A673 (cell line): ENCODE results near the gene WDR41. TPM values are rescaled to one million over a fixed set of nuclear protein-coding genes. Genes with fewer than 3 reads are reported as not detected.

ENCODE experiments used
- BruUV-seq: library from RNA; stranded (reverse); fragments of 400-500 nt; replicated peaks from 2 replicates; lab custom pipeline; 2021; lab: Mats Ljungman, UMichigan
- CTCF ChIA-PET: fragments of 300-600 bp; sonication (Branson Sonifier 250); formaldehyde crosslinking; loops from one replicate; lab custom pipeline; 2022; ENCODE audit warnings: antibody characterized with exemption; lab: Charles Lee
- POLR2A ChIA-PET: fragments of 300-600 bp; sonication (Branson Sonifier 250); formaldehyde crosslinking; loops from one replicate; lab custom pipeline; 2022; ENCODE audit warnings: antibody characterized with exemption; ENCODE audit not compliant: low non-redundant PET; lab: Charles Lee
- DNase-seq: peaks from one replicate; pipeline ENCODE4 v3.0.0-alpha.2; 2015; ENCODE audit warnings: low spot score
- H3K27ac ChIP-seq: fragments of 200-600 bp; sonication (generic); 2 replicates; pipeline ENCODE4 v1.5.1; 2016; ENCODE audit warnings: mixed run types, low read depth, mild to moderate bottlenecking, mixed read lengths, antibody characterized with exemption, low read length; ENCODE audit not compliant: poor library complexity, severe bottlenecking
- H3K27me3 ChIP-seq: fragments of 200-600 bp; sonication (generic); replicated peaks from 2 replicates; pipeline ENCODE4 v1.6.1; 2017; ENCODE audit warnings: mixed run types, low read depth, mild to moderate bottlenecking, mixed read lengths, antibody characterized with exemption, low read length; ENCODE audit not compliant: insufficient read depth, poor library complexity
- H3K36me3 ChIP-seq: fragments of 200-600 bp; sonication (generic); 2 replicates; pipeline ENCODE4 v1.6.1; 2016; ENCODE audit warnings: mixed run types, mild to moderate bottlenecking, mixed read lengths, antibody characterized with exemption, low read length; ENCODE audit not compliant: insufficient read depth, poor library complexity, severe bottlenecking
- H3K4me1 ChIP-seq: fragments of 200-600 bp; sonication (generic); 2 replicates; pipeline ENCODE4 v1.6.1; 2017; ENCODE audit warnings: mixed run types, mild to moderate bottlenecking, mixed read lengths, antibody characterized with exemption, low read length; ENCODE audit not compliant: insufficient read depth, poor library complexity, severe bottlenecking
- H3K4me3 ChIP-seq: fragments of 200-600 bp; sonication (generic); 2 replicates; pipeline ENCODE4 v1.5.1; 2016; ENCODE audit warnings: low read depth, mixed run types, mild to moderate bottlenecking, mixed read lengths, low read length; ENCODE audit not compliant: poor library complexity, severe bottlenecking
- H3K9me3 ChIP-seq: fragments of 200-600 bp; sonication (generic); 2 replicates; pipeline ENCODE4 v1.6.1; 2016; ENCODE audit warnings: mixed run types, low read depth, mild to moderate bottlenecking, mixed read lengths, antibody characterized with exemption, low read length; ENCODE audit not compliant: poor library complexity, severe bottlenecking
- CTCF ChIP-seq: fragments of 300-800, 200-600 bp; sonication (generic); conservative IDR thresholded peaks from 2 replicates; pipeline ENCODE4 v1.5.1; 2017; ENCODE audit warnings: low read depth, mild to moderate bottlenecking, antibody characterized with exemption, low read length, moderate library complexity, mixed read lengths
- EZH2 ChIP-seq: fragments of 200-600 bp; sonication (generic); IDR thresholded peaks from 2 replicates; pipeline ENCODE4 v1.6.1; 2017; ENCODE audit warnings: borderline replicate concordance, low read depth, mild to moderate bottlenecking, mixed read lengths, antibody characterized with exemption, low read length; ENCODE audit not compliant: poor library complexity, severe bottlenecking
- intact Hi-C: fragments of 100-400 bp; cut with micrococcal nuclease; formaldehyde crosslinking; loops from one replicate; pipeline ENCODE4 v1.10.0; 2022; ENCODE audit not compliant: unreplicated experiment
- total RNA-seq: library from RNA; stranded (reverse); gene quantifications from 2 replicates; pipeline ENCODE4 v1.2.3, GENCODE V29; 2021

WDR41 gene
- total RNA-seq, 1 experiment from 2014 or later: 30.4 TPM

GRCh38 chr5:77409870-77410621 is 82.1 kb downstream of the WDR41 start:
- Histone ChIP-seq H3K9me3 (no peaks in the 10 kb centered on the region), H3K27ac (no peak overlapping the region), H3K4me3 (no peak overlapping the region), H3K4me1 (no peaks in the 10 kb centered on the region), H3K27me3 (no peaks in the 10 kb centered on the region), H3K36me3 (no peaks in the 10 kb centered on the region)
- no peak for TF ChIP-seq EZH2
- no peak for TF ChIP-seq CTCF
- BruUV-seq: no TSS peak
- intact Hi-C loops: no loop called here
- no peak for DNase-seq
- POLR2A ChIA-PET: interaction anchor here (0.8 kb wide), 1 partner anchor 223 kb away, joined by 4 read pairs; no protein-coding TSS in a partner anchor
- CTCF ChIA-PET: no interaction called here

GRCh38 chr5:77407152-77407551 is 85.0 kb downstream of the WDR41 start:
- ChIA-PET CTCF (no interaction called here), POLR2A (no interaction called here)
- no peaks in the 10 kb centered on the region for H3K4me1 ChIP-seq
- BruUV-seq: no TSS peak
- intact Hi-C loops: no loop called here
- H3K4me3 ChIP-seq: no peak overlapping the region
- H3K9me3 ChIP-seq: no peaks in the 10 kb centered on the region
- H3K27ac ChIP-seq: no peak overlapping the region
- no peaks in the 10 kb centered on the region for H3K36me3 ChIP-seq
- DNase-seq: no peak
- H3K27me3 ChIP-seq: no peaks in the 10 kb centered on the region
- TF ChIP-seq EZH2 (no peak), CTCF (no peak)

- Histone ChIP-seq H3K9me3 (no peaks in the 10 kb centered on the region), H3K4me3 (no peak overlapping the region), H3K27me3 (no peaks in the 10 kb centered on the region), H3K27ac (no peak overlapping the region), H3K36me3 (no peaks in the 10 kb centered on the region), H3K4me1 (no peaks in the 10 kb centered on the region)
- DNase-seq: no peak
- TF ChIP-seq CTCF (no peak), EZH2 (no peak)
- no TSS peak for BruUV-seq
- CTCF ChIA-PET: no interaction called here
- intact Hi-C loops: no loop called here
- POLR2A ChIA-PET: no interaction called here
These were observed 89.3 kb downstream of the WDR41 start for GRCh38 chr5:77402796-77403195.
